H1 (cell line): ENCODE results near the gene RBM19. TPM values are rescaled to one million over a fixed set of nuclear protein-coding genes. Genes with fewer than 3 reads are reported as not detected.

Experiments
- SAP30 ChIP-seq: fragments of 300-600 bp; sonication (generic); IDR thresholded peaks from 2 replicates; pipeline ENCODE4 v1.7.1; 2012; ENCODE audit warnings: low read length, moderate library complexity, mild to moderate bottlenecking, inconsistent platforms; ENCODE audit not compliant: insufficient read depth, insufficient replicate concordance
- SRF ChIP-seq: IDR thresholded peaks from 2 replicates; pipeline ENCODE4 v1.6.1; 2011; ENCODE audit warnings: mild to moderate bottlenecking, low read depth, low read length, moderate library complexity
- TEAD4 ChIP-seq: IDR thresholded peaks from 2 replicates; pipeline ENCODE4 v1.6.1; 2012; ENCODE audit warnings: low read depth, low read length, inconsistent platforms, mixed read lengths
- polyA plus RNA-seq, 7 experiments: library from polyadenylated mRNA; depleted of rRNA in 3 of 7; stranded (reverse) in 5 of 7; unstranded in 2 of 7; fragments of >200 nt in 5 of 7; fragments of 200-250 nt in 2 of 7; gene quantifications; 1 replicate in 5 of 7; 2 replicates in 1 of 7; 4 replicates in 1 of 7; pipeline versions ENCODE4 v1.2.1 to v1.2.3, GENCODE V29; 2011 to 2013; ENCODE audit warnings: missing spikeins in 2 of 7, mixed read lengths in 2 of 7
- total RNA-seq: library from RNA; stranded (reverse); fragmentation: NEBNext Ultra II Directional; extraction: Animal tissue kit (Norgen Biotek cat#: 25700); gene quantifications from 2 replicates; pipeline ENCODE4 v1.2.1, GENCODE V29; 2021

The RBM19 gene
- total and polyA plus RNA-seq, 2 of the 8 experiments (the other 6 are each of a cell fraction or from before 2014, with no cell fraction given) = 23.4 to 61.9 TPM

GRCh38 chr12:114015851-114016250 is 49.7 kb upstream of the RBM19 start (continued):
- TF ChIP-seq SRF (no peak), TEAD4 (no peak), SAP30 (no peak)
